ENCODE measurements around the gene APOO.

Gene APOO

GRCh38 chrX:23815376-23815775 is 92.4 kb downstream of the APOO start:
- no peaks in the 10 kb centered on the region for H3K79me2 ChIP-seq
- H3K4me3 ChIP-seq (ENCODE audit: low read depth, low read length): no peak overlapping the region
- no peak overlapping the region for H3K4me2 ChIP-seq (ENCODE audit: low read length)
- H3K36me3 ChIP-seq (ENCODE audit: control insufficient read depth, insufficient read depth, low read length): no peaks in the 10 kb centered on the region
- no peaks in the 10 kb centered on the region for H3K27me3 ChIP-seq (ENCODE audit: control insufficient read depth, insufficient read depth, low read length)
- TF ChIP-seq CTCF (IDR thresholded peaks at IDR 0.05): no peak
- H2AFZ ChIP-seq: no peak overlapping the region
- H3K27ac ChIP-seq: no peak overlapping the region
- no peaks in the 10 kb centered on the region for H3K9me3 ChIP-seq (ENCODE audit: control insufficient read depth, low read length)
- H3K9ac ChIP-seq: no peak overlapping the region
- no peaks in the 10 kb centered on the region for H3K4me1 ChIP-seq

- H3K9ac ChIP-seq: no peak overlapping the region
- no peak overlapping the region for H2AFZ ChIP-seq
- H3K27ac ChIP-seq: no peak overlapping the region
- H3K27me3 ChIP-seq (ENCODE audit: control insufficient read depth, insufficient read depth, low read length): no peaks in the 10 kb centered on the region
- H3K4me2 ChIP-seq (ENCODE audit: low read length): no peak overlapping the region
- H3K9me3 ChIP-seq (ENCODE audit: control insufficient read depth, low read length): no peaks in the 10 kb centered on the region
- H3K79me2 ChIP-seq: no peaks in the 10 kb centered on the region
- H3K4me3 ChIP-seq (ENCODE audit: low read depth, low read length): no peak overlapping the region
- no peaks in the 10 kb centered on the region for H3K4me1 ChIP-seq
- H3K36me3 ChIP-seq (ENCODE audit: control insufficient read depth, insufficient read depth, low read length): no peaks in the 10 kb centered on the region
- no peak for TF ChIP-seq CTCF (IDR thresholded peaks at IDR 0.05)
Observed at GRCh38 chrX:23813808-23814207, 93.9 kb downstream of the APOO start.

- Histone ChIP-seq H3K36me3 (ENCODE audit: control insufficient read depth, insufficient read depth, low read length) (no peaks in the 10 kb centered on the region), H3K79me2 (no peaks in the 10 kb centered on the region), H3K27ac (no peak overlapping the region), H3K4me1 (no peaks in the 10 kb centered on the region), H3K4me2 (ENCODE audit: low read length) (no peak overlapping the region), H3K27me3 (ENCODE audit: control insufficient read depth, insufficient read depth, low read length) (no peaks in the 10 kb centered on the region), H2AFZ (no peak overlapping the region), H3K4me3 (ENCODE audit: low read depth, low read length) (no peak overlapping the region), H3K9ac (no peak overlapping the region), H3K9me3 (ENCODE audit: control insufficient read depth, low read length) (no peaks in the 10 kb centered on the region)
- TF ChIP-seq CTCF (IDR thresholded peaks at IDR 0.05): no peak
Observed at GRCh38 chrX:23811656-23812055, 96.1 kb downstream of the APOO start.

GRCh38 chrX:23811108-23811651 is 96.6 kb downstream of the APOO start:
- H2AFZ ChIP-seq: no peak overlapping the region
- no peak for TF ChIP-seq CTCF (IDR thresholded peaks at IDR 0.05)
- H3K9me3 ChIP-seq (ENCODE audit: control insufficient read depth, low read length): no peaks in the 10 kb centered on the region
- no peak overlapping the region for H3K4me3 ChIP-seq (ENCODE audit: low read depth, low read length)
- H3K27me3 ChIP-seq (ENCODE audit: control insufficient read depth, insufficient read depth, low read length): no peaks in the 10 kb centered on the region
- no peak overlapping the region for H3K4me2 ChIP-seq (ENCODE audit: low read length)
- no peak overlapping the region for H3K9ac ChIP-seq
- H3K4me1 ChIP-seq: no peaks in the 10 kb centered on the region
- no peaks in the 10 kb centered on the region for H3K36me3 ChIP-seq (ENCODE audit: control insufficient read depth, insufficient read depth, low read length)
- no peak overlapping the region for H3K27ac ChIP-seq
- no peaks in the 10 kb centered on the region for H3K79me2 ChIP-seq

- H3K9me3 ChIP-seq (ENCODE audit: control insufficient read depth, low read length): no peaks in the 10 kb centered on the region
- no peaks in the 10 kb centered on the region for H3K79me2 ChIP-seq
- H3K4me3 ChIP-seq (ENCODE audit: low read depth, low read length): no peak overlapping the region
- no peaks in the 10 kb centered on the region for H3K36me3 ChIP-seq (ENCODE audit: control insufficient read depth, insufficient read depth, low read length)
- H3K4me1 ChIP-seq: no peaks in the 10 kb centered on the region
- H3K27me3 ChIP-seq (ENCODE audit: control insufficient read depth, insufficient read depth, low read length): no peaks in the 10 kb centered on the region
- TF ChIP-seq CTCF (IDR thresholded peaks at IDR 0.05): no peak
- H3K4me2 ChIP-seq (ENCODE audit: low read length): no peak overlapping the region
- no peak overlapping the region for H3K27ac ChIP-seq
- H3K9ac ChIP-seq: no peak overlapping the region
- no peak overlapping the region for H2AFZ ChIP-seq
Observed at GRCh38 chrX:23810279-23810678, 97.5 kb downstream of the APOO start.
